Measurements from ENCODE around the gene SLC26A1.

SLC26A1 gene

GRCh38 chr4:1028574-1029220 lies 35.5 kb upstream of the SLC26A1 start:
- no peak for DNase-seq (ENCODE audit: low read depth in 3 of 3)

GRCh38 chr4:1027915-1028238 lies 34.7 kb upstream of the SLC26A1 start:
- no peak for DNase-seq (ENCODE audit: low read depth in 3 of 3)

- no peak for DNase-seq (ENCODE audit: low read depth in 3 of 3)
Observed at GRCh38 chr4:1027219-1027914, 34.2 kb upstream of the SLC26A1 start.

GRCh38 chr4:1026115-1026514 lies 32.9 kb upstream of the SLC26A1 start:
- peak in 1 of 3 experiments; percentile 58 for DNase-seq (ENCODE audit: low read depth in 3 of 3)

- no peak for DNase-seq (ENCODE audit: low read depth in 3 of 3)
Observed at GRCh38 chr4:1024882-1025545, 31.8 kb upstream of the SLC26A1 start.

- no peak for DNase-seq (ENCODE audit: low read depth in 3 of 3)
Observed at GRCh38 chr4:1023895-1024740, 30.9 kb upstream of the SLC26A1 start.

- DNase-seq (ENCODE audit: low read depth in 3 of 3): no peak
Observed at GRCh38 chr4:1023075-1023640, 30.0 kb upstream of the SLC26A1 start.

GRCh38 chr4:1022739-1023066 lies 29.5 kb upstream of the SLC26A1 start:
- no peak for DNase-seq (ENCODE audit: low read depth in 3 of 3)

- DNase-seq (ENCODE audit: low read depth in 3 of 3): no peak
Observed at GRCh38 chr4:1022051-1022738, 29.0 kb upstream of the SLC26A1 start.

- DNase-seq (ENCODE audit: low read depth in 3 of 3): no peak
Observed at GRCh38 chr4:1021386-1022050, 28.3 kb upstream of the SLC26A1 start.

GRCh38 chr4:1019729-1020470 lies 26.7 kb upstream of the SLC26A1 start:
- DNase-seq (ENCODE audit: low read depth in 3 of 3): no peak

- DNase-seq (ENCODE audit: low read depth in 3 of 3): no peak
Observed at GRCh38 chr4:1019320-1019719, 26.1 kb upstream of the SLC26A1 start.

- no peak for DNase-seq (ENCODE audit: low read depth in 3 of 3)
Observed at GRCh38 chr4:1018147-1019020, 25.2 kb upstream of the SLC26A1 start.

GRCh38 chr4:1017706-1018105 lies 24.5 kb upstream of the SLC26A1 start:
- DNase-seq (ENCODE audit: low read depth in 3 of 3): no peak

GRCh38 chr4:1017211-1017610 lies 24.0 kb upstream of the SLC26A1 start:
- DNase-seq (ENCODE audit: low read depth in 3 of 3): no peak

GRCh38 chr4:1015746-1016145 lies 22.5 kb upstream of the SLC26A1 start:
- DNase-seq (ENCODE audit: low read depth in 3 of 3): no peak

GRCh38 chr4:1015179-1015578 lies 22.0 kb upstream of the SLC26A1 start:
- DNase-seq (ENCODE audit: low read depth in 3 of 3): no peak

GRCh38 chr4:1014291-1015167 lies 21.3 kb upstream of the SLC26A1 start:
- DNase-seq (ENCODE audit: low read depth in 3 of 3): no peak
